Measurements from ENCODE around the gene PDSS2.

The PDSS2 gene

DNA sequence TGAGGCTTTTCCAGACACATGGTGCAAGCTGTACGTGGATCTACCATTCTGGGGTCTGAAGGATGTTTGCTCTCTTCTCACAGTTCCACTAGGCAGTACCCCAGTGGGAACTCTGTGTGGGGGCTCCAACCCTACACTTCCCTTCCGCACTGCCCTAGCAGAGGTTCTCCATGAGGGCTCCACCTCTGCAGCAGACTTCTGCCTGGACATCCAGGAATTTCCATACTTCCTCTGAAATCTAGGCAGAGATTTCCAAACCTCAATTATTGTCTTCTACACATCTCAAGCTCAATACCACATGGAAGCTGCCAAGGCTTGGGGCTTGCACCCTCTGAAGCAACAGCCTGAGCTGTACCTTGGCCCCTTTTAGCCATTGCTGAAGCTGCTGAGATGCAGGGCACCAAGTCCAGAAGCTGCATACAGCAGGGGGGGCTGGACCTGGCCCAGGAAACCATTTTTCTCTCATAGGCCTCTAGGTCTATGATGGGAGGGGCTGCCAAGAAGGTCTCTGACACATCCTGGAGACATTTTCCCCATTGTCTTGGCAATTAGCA lies 11.6 kb downstream of the PDSS2 start:
- no peak overlapping the region for H3K27ac ChIP-seq
- no peaks in the 10 kb centered on the region for H3K27me3 ChIP-seq (ENCODE audit: insufficient read depth, low read depth, severe bottlenecking)
- DNase-seq = no peak
- peaks cover 12% of the 10 kb centered on the region for H3K9me3 ChIP-seq (ENCODE audit: severe bottlenecking)
- no peaks in the 10 kb centered on the region for H3K36me3 ChIP-seq
- TF ChIP-seq CTCF (IDR thresholded peaks at IDR 0.05; ENCODE audit: low read depth, low read length) = no peak
- H3K4me3 ChIP-seq (ENCODE audit: low read depth, low read length) = no peak overlapping the region

DNA sequence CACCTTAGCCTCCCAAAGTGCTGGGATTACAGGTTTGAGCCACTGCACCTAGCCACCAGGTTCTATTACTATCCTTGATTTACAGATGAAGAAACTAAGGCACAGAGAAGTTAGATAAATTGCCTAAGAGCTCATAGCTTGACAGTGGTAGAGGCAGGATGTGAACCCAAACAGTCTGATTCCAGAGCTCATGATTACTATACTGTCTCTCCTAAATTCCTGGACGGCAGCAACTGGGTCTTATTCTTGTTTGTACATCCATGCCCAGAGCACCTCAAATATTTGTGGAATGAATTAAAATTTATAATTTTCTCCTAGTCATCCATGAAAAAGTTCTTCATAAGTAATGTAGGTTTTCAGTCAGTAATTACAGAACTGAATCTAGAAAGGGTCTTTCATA lies 15.1 kb downstream of the PDSS2 start:
- H3K4me3 ChIP-seq (ENCODE audit: low read depth, low read length) = no peak overlapping the region
- TF ChIP-seq CTCF (IDR thresholded peaks at IDR 0.05; ENCODE audit: low read depth, low read length) = no peak
- H3K9me3 ChIP-seq (ENCODE audit: severe bottlenecking) = peaks cover 12% of the 10 kb centered on the region
- DNase-seq = no peak
- no peak overlapping the region for H3K27ac ChIP-seq
- H3K36me3 ChIP-seq = no peaks in the 10 kb centered on the region
- no peaks in the 10 kb centered on the region for H3K27me3 ChIP-seq (ENCODE audit: insufficient read depth, low read depth, severe bottlenecking)

GRCh38 chr6:107443608-107444267 lies 15.6 kb downstream of the PDSS2 start:
- DNase-seq = no peak
- Histone ChIP-seq H3K9me3 (ENCODE audit: severe bottlenecking) (peaks cover 12% of the 10 kb centered on the region), H3K27me3 (ENCODE audit: insufficient read depth, low read depth, severe bottlenecking) (no peaks in the 10 kb centered on the region), H3K27ac (no peak overlapping the region), H3K4me3 (ENCODE audit: low read depth, low read length) (no peak overlapping the region), H3K36me3 (no peaks in the 10 kb centered on the region)
- no peak for TF ChIP-seq CTCF (IDR thresholded peaks at IDR 0.05; ENCODE audit: low read depth, low read length)

- TF ChIP-seq CTCF (IDR thresholded peaks at IDR 0.05; ENCODE audit: low read depth, low read length) = no peak
- H3K4me3 ChIP-seq (ENCODE audit: low read depth, low read length) = no peak overlapping the region
- DNase-seq = no peak
- H3K27ac ChIP-seq = no peak overlapping the region
- H3K27me3 ChIP-seq (ENCODE audit: insufficient read depth, low read depth, severe bottlenecking) = no peaks in the 10 kb centered on the region
- no peaks in the 10 kb centered on the region for H3K36me3 ChIP-seq
- H3K9me3 ChIP-seq (ENCODE audit: severe bottlenecking) = peaks cover 7% of the 10 kb centered on the region
Measured at GRCh38 chr6:107442938-107443607, 16.3 kb downstream of the PDSS2 start.

DNA sequence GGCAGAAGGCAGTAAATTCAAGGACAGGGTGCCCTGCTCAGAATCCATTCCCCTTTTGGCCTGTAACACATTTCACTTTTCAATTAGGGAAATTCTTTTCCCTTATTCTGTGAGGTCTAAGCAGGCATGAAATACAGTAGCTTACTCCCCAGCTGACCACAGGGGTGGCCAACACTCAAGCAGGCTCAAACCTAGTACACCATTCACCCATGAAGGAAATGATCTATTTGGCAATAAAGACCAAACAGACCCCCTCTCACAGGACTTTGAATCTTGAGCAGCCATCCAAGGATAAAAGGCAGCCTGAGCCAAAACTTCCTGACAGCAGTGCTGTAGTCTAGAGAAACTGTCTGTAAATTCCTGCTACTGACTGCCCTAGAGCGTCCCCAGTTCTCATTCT lies 17.7 kb downstream of the PDSS2 start:
- H3K27me3 ChIP-seq (ENCODE audit: insufficient read depth, low read depth, severe bottlenecking) = no peaks in the 10 kb centered on the region
- no peak overlapping the region for H3K27ac ChIP-seq
- no peak for TF ChIP-seq CTCF (IDR thresholded peaks at IDR 0.05; ENCODE audit: low read depth, low read length)
- no peak overlapping the region for H3K4me3 ChIP-seq (ENCODE audit: low read depth, low read length)
- no peak for DNase-seq
- no peaks in the 10 kb centered on the region for H3K36me3 ChIP-seq
- H3K9me3 ChIP-seq (ENCODE audit: severe bottlenecking) = no peaks in the 10 kb centered on the region

Measured in WERI-Rb-1 (cell line).